K562 (cell line): ENCODE data around the gene AGBL1. TPM values are rescaled to one million over a fixed set of nuclear protein-coding genes. Genes with fewer than 3 reads are reported as not detected.

Source experiments
- ATAC-seq: fragments of 200-7000 bp; cut with Tn5 transposase; 3 replicates; pipeline ENCODE4 v1.9.1; 2020; ENCODE audit warnings: moderate library complexity
- BruUV-seq: library from RNA; stranded (reverse); fragments of 400-500 nt; replicated peaks from 2 replicates; lab custom pipeline; 2021; lab: Mats Ljungman, UMichigan
- CTCF ChIA-PET: fragments of 300-600 bp; formaldehyde crosslinking; extraction: SDS; loops from one replicate; lab custom pipeline; 2021; ENCODE audit warnings: low intra/inter-chr PET ratio; lab: Yijun Ruan, JAX
- POLR2A ChIA-PET: fragments of 300-600, 350-650 bp; sonication (Branson Sonifier 250); formaldehyde crosslinking; extraction: SDS; loops from one replicate; lab custom pipeline; 2021; ENCODE audit warnings: antibody characterized with exemption, inconsistent platforms; lab: Yijun Ruan, JAX
- DNase-seq, 4 experiments: peaks; one replicate each; pipeline versions ENCODE4 v3.0.0 to v3.0.0-alpha.2; 2011 to 2018; ENCODE audit warnings: low spot score in 3 of 4, mixed read lengths in 3 of 4; ENCODE audit errors: extremely low read depth in 1 of 4
- FAIRE-seq: peaks from 2 replicates; lab custom pipeline; 2011; peaks lifted over from hg19 to GRCh38; lab: Jason Lieb, UNC
- H2AFZ ChIP-seq: 2 replicates; pipeline ENCODE4 v1.6.0; 2011; ENCODE audit warnings: low read depth, low read length, control low read depth, inconsistent platforms
- H3K27ac ChIP-seq: fragments of 200-600 bp; 3 replicates; pipeline ENCODE4 v1.8.0; 2011; ENCODE audit warnings: low read depth, mild to moderate bottlenecking, control low read depth, inconsistent platforms, low read length, moderate library complexity, mixed read lengths; ENCODE audit errors: extremely low read depth
- H3K27me3 ChIP-seq, 2 experiments: fragments of 300-600 bp in 1 of 2; 2 replicates in 1 of 2; 3 replicates in 1 of 2; pipeline versions ENCODE4 v1.6.0 to v1.8.0; 2011; ENCODE audit warnings: inconsistent platforms in 2 of 2, low read length in 2 of 2, mild to moderate bottlenecking in 1 of 2, mixed read lengths in 1 of 2, moderate library complexity in 1 of 2; ENCODE audit not compliant: control insufficient read depth in 2 of 2, insufficient read depth in 2 of 2
- H3K36me3 ChIP-seq: fragments of 300-600 bp; 3 replicates; pipeline ENCODE4 v1.8.0; 2011; ENCODE audit warnings: mild to moderate bottlenecking, low read length, inconsistent platforms; ENCODE audit not compliant: control insufficient read depth, insufficient read depth
- H3K4me1 ChIP-seq, 2 experiments: fragments of 200-600 bp in 1 of 2; replicated peaks in 1 of 2; 2 replicates in 1 of 2; 3 replicates in 1 of 2; pipeline versions ENCODE4 v1.5.1 to v1.8.0; 2011; ENCODE audit warnings: inconsistent platforms in 2 of 2, low read length in 2 of 2, mild to moderate bottlenecking in 1 of 2, mixed read lengths in 1 of 2, moderate library complexity in 1 of 2; ENCODE audit not compliant: control insufficient read depth in 2 of 2, insufficient read depth in 2 of 2
- H3K4me2 ChIP-seq: 2 replicates; pipeline ENCODE4 v1.6.1; 2011; ENCODE audit warnings: low read length, control low read depth, inconsistent platforms, mixed read lengths; ENCODE audit not compliant: insufficient read depth
- H3K4me3 ChIP-seq: fragments of 200-600 bp; sonication (generic), shearing (Covaris generic); 2 replicates; pipeline ENCODE4 v1.5.1; 2016; ENCODE audit warnings: control low read depth, inconsistent platforms
- H3K79me2 ChIP-seq: fragments of 200-600 bp; 3 replicates; pipeline ENCODE4 v1.8.0; 2011; ENCODE audit warnings: low read length, inconsistent platforms; ENCODE audit not compliant: control insufficient read depth, insufficient read depth
- H3K9ac ChIP-seq, 2 experiments: 2 replicates each; pipeline versions ENCODE4 v1.6.0 to v1.6.1; 2011; ENCODE audit warnings: low read depth in 2 of 2, low read length in 2 of 2, control low read depth in 1 of 2, inconsistent platforms in 1 of 2, mild to moderate bottlenecking in 1 of 2, mixed read lengths in 1 of 2; ENCODE audit not compliant: insufficient read depth in 1 of 2
- H3K9me1 ChIP-seq: one replicate; pipeline ENCODE4 v1.6.0; 2011; ENCODE audit warnings: inconsistent platforms, mild to moderate bottlenecking, low read length, moderate library complexity; ENCODE audit not compliant: control insufficient read depth, insufficient read depth
- H3K9me3 ChIP-seq: replicated peaks from 2 replicates; pipeline ENCODE4 v1.5.1; 2011; ENCODE audit warnings: low read depth, low read length, inconsistent platforms; ENCODE audit not compliant: control insufficient read depth, insufficient read depth
- H4K20me1 ChIP-seq: replicated peaks from 2 replicates; pipeline ENCODE4 v1.6.1; 2011; ENCODE audit warnings: low read length, inconsistent platforms, mixed read lengths; ENCODE audit not compliant: control insufficient read depth, insufficient read depth
- ETV5 ChIP-seq: sonication (generic); formaldehyde crosslinking; IDR thresholded peaks from 2 replicates; pipeline ENCODE4 v1.4.0; 2020; ENCODE audit warnings: low read depth, mild to moderate bottlenecking, missing genetic modification reagents
- HMG20A ChIP-seq: fragments of 450-650 bp; formaldehyde crosslinking; conservative IDR thresholded peaks from 2 replicates; pipeline ENCODE4 v1.4.0; 2020; ENCODE audit warnings: mild to moderate bottlenecking, mixed read lengths
- HMGXB4 ChIP-seq: sonication (generic); formaldehyde crosslinking; IDR thresholded peaks from 2 replicates; pipeline ENCODE4 v1.8.1; 2023; ENCODE audit warnings: mild to moderate bottlenecking, missing genetic modification reagents
- ILF3 ChIP-seq: fragments of 450-650 bp; IDR thresholded peaks from 2 replicates; pipeline ENCODE4 v1.6.1; 2018; ENCODE audit warnings: antibody characterized with exemption, mild to moderate bottlenecking, moderate library complexity, borderline replicate concordance
- KDM1A ChIP-seq, 2 experiments: fragments of 450-650 bp; IDR thresholded peaks; 2 replicates each; pipeline ENCODE4 v1.6.1; 2016; ENCODE audit warnings: mild to moderate bottlenecking in 2 of 2
- KLF16 ChIP-seq: IDR thresholded peaks from 2 replicates; pipeline ENCODE4 v1.6.1; 2016; ENCODE audit warnings: antibody characterized with exemption
- PCBP2 ChIP-seq: fragments of 200-400 bp; formaldehyde crosslinking; IDR thresholded peaks from 2 replicates; pipeline ENCODE4 v1.6.1; 2018; ENCODE audit warnings: low read length, low read depth, mild to moderate bottlenecking, moderate library complexity; ENCODE audit not compliant: poor library complexity, severe bottlenecking
- PTRF ChIP-seq: fragments of 450-650 bp; IDR thresholded peaks from 2 replicates; pipeline ENCODE4 v1.6.1; 2016; ENCODE audit warnings: mild to moderate bottlenecking, missing genetic modification characterization, missing compliant biosample characterization
- SMARCB1 ChIP-seq: IDR thresholded peaks from 2 replicates; pipeline ENCODE4 v1.6.1; 2011; ENCODE audit warnings: improper control_type of control experiment, low read depth; ENCODE audit not compliant: insufficient read length
- SMC3 ChIP-seq: conservative IDR thresholded peaks from 2 replicates; pipeline ENCODE4 v1.6.1; 2011; ENCODE audit warnings: low read depth, low read length, improper control_type of control experiment; ENCODE audit not compliant: insufficient read depth
- TFE3 ChIP-seq: fragments of 450-650 bp; formaldehyde crosslinking; IDR thresholded peaks from 2 replicates; pipeline ENCODE4 v1.4.0; 2020; ENCODE audit warnings: mild to moderate bottlenecking, mixed read lengths
- ZNF140 ChIP-seq: fragments of 250-450 bp; sonication (Bioruptor Pico); IDR thresholded peaks from 2 replicates; pipeline ENCODE4 v1.8.0; 2021; ENCODE audit warnings: moderate library complexity, mild to moderate bottlenecking, inconsistent platforms
- WGBS: fragments of 100-300 bp; shearing (Covaris generic); methylation state at CpG from one replicate; pipeline ENCODE4 v1.1.6; 2016; ENCODE audit warnings: low coverage, mixed read lengths; ENCODE audit not compliant: insufficient coverage; ENCODE audit errors: missing lambda C conversion rate; 5-methylcytosine and 5-hydroxymethylcytosine counted together
- in situ Hi-C: fragments of 300-500 bp; cut with MboI; formaldehyde crosslinking; loops from 4 replicates; pipeline ENCODE4 v1.15.0; 2018; ENCODE audit warnings: inconsistent platforms, mixed read lengths
- intact Hi-C: fragments of 100-400 bp; cut with micrococcal nuclease; formaldehyde crosslinking; loops from 2 replicates; pipeline ENCODE4 v1.14.2; 2022
- polyA plus RNA-seq, 8 experiments: library from polyadenylated mRNA; depleted of rRNA in 4 of 8; stranded (reverse) in 5 of 8; unstranded in 3 of 8; fragments of >200 nt; fragmentation: Nextera tagmentation in 2 of 8; fragmentation: Illumina TruSeq in 1 of 8; extraction: Ambion mirVana in 2 of 8; extraction: Trizol in 1 of 8; gene quantifications; 2 replicates each; pipeline versions ENCODE4 v1.2.1 to v1.2.3, GENCODE V29; 2011 to 2014; ENCODE audit warnings: inconsistent platforms in 1 of 8, missing spikeins in 1 of 8
- total RNA-seq, 7 experiments: library from RNA; depleted of rRNA in 6 of 7; stranded (reverse); fragments of >200 nt in 6 of 7; fragmentation: Illumina TruSeq in 2 of 7; extraction: Trizol in 2 of 7; gene quantifications; 2 replicates each; pipeline versions ENCODE4 v1.2.1 to v1.2.3, GENCODE V29; 2011 to 2021; ENCODE audit warnings: low replicate concordance in 1 of 7
- TF ChIP-seq, protein P1 (sequence below): fragments of 450-650 bp; IDR thresholded peaks from 2 replicates; pipeline ENCODE4 v1.6.1; 2016; ENCODE audit warnings: mild to moderate bottlenecking
- TF ChIP-seq, protein P2 (sequence below): sonication (generic); formaldehyde crosslinking; IDR thresholded peaks from 2 replicates; pipeline ENCODE4 v1.8.0; 2023; ENCODE audit warnings: mild to moderate bottlenecking, missing genetic modification reagents

Gene AGBL1
- total and polyA plus RNA-seq, 9 of the 15 experiments (the other 6 are each of a cell fraction or from before 2014, with no cell fraction given) = not detected

DNA sequence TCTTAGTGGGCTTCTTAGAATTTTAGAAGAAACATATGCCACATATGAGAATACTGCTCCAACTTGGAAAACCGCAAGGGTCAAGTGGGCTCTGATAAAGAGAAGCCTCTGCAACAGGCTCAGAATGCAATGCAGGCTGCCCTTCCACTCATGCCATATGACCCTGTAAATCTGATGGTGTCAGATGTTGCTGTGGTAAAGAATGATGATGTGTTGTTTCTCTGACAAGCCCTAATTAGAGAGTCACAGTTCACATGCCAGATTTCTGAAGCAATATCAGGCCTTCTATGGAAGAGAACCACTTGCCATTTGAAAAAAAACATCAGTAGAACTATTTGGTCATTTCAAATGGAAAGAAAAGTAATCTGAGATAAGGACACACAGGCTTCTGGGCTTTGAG is 749.6 kb downstream of the AGBL1 start:
- in situ Hi-C loops = no loop called here
- no peak for TF ChIP-seq KDM1A (IDR thresholded peaks at IDR 0.05)
- TF ChIP-seq, protein P1, sequence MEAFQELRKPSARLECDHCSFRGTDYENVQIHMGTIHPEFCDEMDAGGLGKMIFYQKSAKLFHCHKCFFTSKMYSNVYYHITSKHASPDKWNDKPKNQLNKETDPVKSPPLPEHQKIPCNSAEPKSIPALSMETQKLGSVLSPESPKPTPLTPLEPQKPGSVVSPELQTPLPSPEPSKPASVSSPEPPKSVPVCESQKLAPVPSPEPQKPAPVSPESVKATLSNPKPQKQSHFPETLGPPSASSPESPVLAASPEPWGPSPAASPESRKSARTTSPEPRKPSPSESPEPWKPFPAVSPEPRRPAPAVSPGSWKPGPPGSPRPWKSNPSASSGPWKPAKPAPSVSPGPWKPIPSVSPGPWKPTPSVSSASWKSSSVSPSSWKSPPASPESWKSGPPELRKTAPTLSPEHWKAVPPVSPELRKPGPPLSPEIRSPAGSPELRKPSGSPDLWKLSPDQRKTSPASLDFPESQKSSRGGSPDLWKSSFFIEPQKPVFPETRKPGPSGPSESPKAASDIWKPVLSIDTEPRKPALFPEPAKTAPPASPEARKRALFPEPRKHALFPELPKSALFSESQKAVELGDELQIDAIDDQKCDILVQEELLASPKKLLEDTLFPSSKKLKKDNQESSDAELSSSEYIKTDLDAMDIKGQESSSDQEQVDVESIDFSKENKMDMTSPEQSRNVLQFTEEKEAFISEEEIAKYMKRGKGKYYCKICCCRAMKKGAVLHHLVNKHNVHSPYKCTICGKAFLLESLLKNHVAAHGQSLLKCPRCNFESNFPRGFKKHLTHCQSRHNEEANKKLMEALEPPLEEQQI = no peak
- no peak for TF ChIP-seq KLF16
- TF ChIP-seq PCBP2 = no peak
- TF ChIP-seq ILF3 = no peak
- TF ChIP-seq TFE3 (CRISPR knock-in tag) = no peak
- TF ChIP-seq, protein P2, sequence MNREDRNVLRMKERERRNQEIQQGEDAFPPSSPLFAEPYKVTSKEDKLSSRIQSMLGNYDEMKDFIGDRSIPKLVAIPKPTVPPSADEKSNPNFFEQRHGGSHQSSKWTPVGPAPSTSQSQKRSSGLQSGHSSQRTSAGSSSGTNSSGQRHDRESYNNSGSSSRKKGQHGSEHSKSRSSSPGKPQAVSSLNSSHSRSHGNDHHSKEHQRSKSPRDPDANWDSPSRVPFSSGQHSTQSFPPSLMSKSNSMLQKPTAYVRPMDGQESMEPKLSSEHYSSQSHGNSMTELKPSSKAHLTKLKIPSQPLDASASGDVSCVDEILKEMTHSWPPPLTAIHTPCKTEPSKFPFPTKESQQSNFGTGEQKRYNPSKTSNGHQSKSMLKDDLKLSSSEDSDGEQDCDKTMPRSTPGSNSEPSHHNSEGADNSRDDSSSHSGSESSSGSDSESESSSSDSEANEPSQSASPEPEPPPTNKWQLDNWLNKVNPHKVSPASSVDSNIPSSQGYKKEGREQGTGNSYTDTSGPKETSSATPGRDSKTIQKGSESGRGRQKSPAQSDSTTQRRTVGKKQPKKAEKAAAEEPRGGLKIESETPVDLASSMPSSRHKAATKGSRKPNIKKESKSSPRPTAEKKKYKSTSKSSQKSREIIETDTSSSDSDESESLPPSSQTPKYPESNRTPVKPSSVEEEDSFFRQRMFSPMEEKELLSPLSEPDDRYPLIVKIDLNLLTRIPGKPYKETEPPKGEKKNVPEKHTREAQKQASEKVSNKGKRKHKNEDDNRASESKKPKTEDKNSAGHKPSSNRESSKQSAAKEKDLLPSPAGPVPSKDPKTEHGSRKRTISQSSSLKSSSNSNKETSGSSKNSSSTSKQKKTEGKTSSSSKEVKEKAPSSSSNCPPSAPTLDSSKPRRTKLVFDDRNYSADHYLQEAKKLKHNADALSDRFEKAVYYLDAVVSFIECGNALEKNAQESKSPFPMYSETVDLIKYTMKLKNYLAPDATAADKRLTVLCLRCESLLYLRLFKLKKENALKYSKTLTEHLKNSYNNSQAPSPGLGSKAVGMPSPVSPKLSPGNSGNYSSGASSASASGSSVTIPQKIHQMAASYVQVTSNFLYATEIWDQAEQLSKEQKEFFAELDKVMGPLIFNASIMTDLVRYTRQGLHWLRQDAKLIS = no peak
- TF ChIP-seq ETV5 (CRISPR knock-in tag) = no peak
- no peak for TF ChIP-seq SMARCB1
- no peak for TF ChIP-seq ZNF140 (CRISPR knock-in tag)
- TF ChIP-seq SMC3 = no peak
- TF ChIP-seq HMGXB4 (CRISPR knock-in tag) = no peak
- TF ChIP-seq HMG20A = no peak
- TF ChIP-seq PTRF (tag) = no peak

More for the DNA sequence above, 749.6 kb downstream of the AGBL1 start:
- H3K9ac ChIP-seq = no peak overlapping the region
- H3K36me3 ChIP-seq = no peaks in the 10 kb centered on the region
- CTCF ChIA-PET = no interaction called here
- H3K4me1 ChIP-seq = no peaks in the 10 kb centered on the region
- no peaks in the 10 kb centered on the region for H4K20me1 ChIP-seq
- no peak overlapping the region for H3K27ac ChIP-seq
- H3K27me3 ChIP-seq = no peaks in the 10 kb centered on the region
- BruUV-seq = no TSS peak
- no peak for FAIRE-seq
- intact Hi-C loops = no loop called here
- no peaks in the 10 kb centered on the region for H3K79me2 ChIP-seq
- no peak overlapping the region for H3K4me2 ChIP-seq
- no peak overlapping the region for H3K4me3 ChIP-seq
- H3K9me3 ChIP-seq = no peaks in the 10 kb centered on the region
- no peak overlapping the region for H2AFZ ChIP-seq
- ATAC-seq = no peak
- no peaks in the 10 kb centered on the region for H3K9me1 ChIP-seq
- POLR2A ChIA-PET = no interaction called here
- WGBS = 0% methylated on average over 1 of the region's 1 CpG
- DNase-seq = no peak
